ENCODE measurements around the gene MYPN. TPM values are rescaled to one million over a fixed set of nuclear protein-coding genes. Genes with fewer than 3 reads are reported as not detected.
"Not testable (repeated sequence)": the region's sequence is repeated elsewhere in the genome, so short reads cannot be mapped to it uniquely, and the experiment has no call there.

The MYPN gene, protein sequence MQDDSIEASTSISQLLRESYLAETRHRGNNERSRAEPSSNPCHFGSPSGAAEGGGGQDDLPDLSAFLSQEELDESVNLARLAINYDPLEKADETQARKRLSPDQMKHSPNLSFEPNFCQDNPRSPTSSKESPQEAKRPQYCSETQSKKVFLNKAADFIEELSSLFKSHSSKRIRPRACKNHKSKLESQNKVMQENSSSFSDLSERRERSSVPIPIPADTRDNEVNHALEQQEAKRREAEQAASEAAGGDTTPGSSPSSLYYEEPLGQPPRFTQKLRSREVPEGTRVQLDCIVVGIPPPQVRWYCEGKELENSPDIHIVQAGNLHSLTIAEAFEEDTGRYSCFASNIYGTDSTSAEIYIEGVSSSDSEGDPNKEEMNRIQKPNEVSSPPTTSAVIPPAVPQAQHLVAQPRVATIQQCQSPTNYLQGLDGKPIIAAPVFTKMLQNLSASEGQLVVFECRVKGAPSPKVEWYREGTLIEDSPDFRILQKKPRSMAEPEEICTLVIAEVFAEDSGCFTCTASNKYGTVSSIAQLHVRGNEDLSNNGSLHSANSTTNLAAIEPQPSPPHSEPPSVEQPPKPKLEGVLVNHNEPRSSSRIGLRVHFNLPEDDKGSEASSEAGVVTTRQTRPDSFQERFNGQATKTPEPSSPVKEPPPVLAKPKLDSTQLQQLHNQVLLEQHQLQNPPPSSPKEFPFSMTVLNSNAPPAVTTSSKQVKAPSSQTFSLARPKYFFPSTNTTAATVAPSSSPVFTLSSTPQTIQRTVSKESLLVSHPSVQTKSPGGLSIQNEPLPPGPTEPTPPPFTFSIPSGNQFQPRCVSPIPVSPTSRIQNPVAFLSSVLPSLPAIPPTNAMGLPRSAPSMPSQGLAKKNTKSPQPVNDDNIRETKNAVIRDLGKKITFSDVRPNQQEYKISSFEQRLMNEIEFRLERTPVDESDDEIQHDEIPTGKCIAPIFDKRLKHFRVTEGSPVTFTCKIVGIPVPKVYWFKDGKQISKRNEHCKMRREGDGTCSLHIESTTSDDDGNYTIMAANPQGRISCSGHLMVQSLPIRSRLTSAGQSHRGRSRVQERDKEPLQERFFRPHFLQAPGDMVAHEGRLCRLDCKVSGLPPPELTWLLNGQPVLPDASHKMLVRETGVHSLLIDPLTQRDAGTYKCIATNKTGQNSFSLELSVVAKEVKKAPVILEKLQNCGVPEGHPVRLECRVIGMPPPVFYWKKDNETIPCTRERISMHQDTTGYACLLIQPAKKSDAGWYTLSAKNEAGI (N-terminal part only)
- under 1 TPM; 0.06 to 0.10 (median 0.06) TPM for polyA plus RNA-seq (ENCODE audit: insufficient read length in 4 of 4)

DNA sequence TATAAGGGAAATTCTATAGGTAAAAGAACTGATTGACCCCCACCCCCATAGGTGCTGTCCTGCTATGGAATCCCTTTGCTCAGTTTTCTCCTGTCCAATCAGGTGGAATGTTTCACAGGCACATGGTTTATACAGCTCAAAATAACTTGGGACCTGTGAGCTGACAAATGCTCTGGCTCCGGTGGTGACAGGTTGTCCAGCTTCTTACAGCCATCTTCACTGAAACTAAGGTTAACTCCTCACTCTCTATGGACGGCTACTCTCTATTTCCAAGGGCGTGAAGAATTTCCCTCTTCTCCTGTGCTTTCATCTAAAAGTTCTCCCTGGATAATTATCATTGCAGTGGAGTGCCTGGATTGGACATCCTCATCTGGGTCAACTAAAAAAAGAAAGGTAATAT is at the start of gene MYPN:
MYPN (plus strand) TSS at position 158 of the 400 bp plus-strand sequence. CDS start 11,951 bp downstream, outside the sequence.
- DNase-seq (ENCODE audit: low read depth in 4 of 4, low spot score in 3 of 4): no peak

DNA sequence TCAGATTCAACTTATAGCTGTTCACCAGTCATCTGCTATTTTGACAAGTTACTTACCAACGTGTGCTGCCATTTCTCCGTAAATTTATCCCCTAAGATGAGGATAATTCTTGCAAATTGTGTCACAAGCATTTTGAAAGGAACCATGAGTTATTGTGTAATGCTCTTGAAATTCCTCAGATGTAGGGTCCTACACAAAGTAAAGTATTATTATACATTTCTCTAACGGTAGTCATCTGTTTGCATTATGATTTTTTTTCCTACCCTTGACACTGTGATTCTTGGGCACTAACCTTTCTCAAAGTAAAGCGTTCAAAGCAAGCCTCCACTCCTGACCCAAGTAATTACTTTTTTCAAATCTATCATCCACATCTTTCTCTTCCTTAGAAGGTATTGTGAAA is 42.3 kb upstream of the MYPN start:
- DNase-seq (ENCODE audit: low read depth in 4 of 4, low spot score in 3 of 4): no peak

DNA sequence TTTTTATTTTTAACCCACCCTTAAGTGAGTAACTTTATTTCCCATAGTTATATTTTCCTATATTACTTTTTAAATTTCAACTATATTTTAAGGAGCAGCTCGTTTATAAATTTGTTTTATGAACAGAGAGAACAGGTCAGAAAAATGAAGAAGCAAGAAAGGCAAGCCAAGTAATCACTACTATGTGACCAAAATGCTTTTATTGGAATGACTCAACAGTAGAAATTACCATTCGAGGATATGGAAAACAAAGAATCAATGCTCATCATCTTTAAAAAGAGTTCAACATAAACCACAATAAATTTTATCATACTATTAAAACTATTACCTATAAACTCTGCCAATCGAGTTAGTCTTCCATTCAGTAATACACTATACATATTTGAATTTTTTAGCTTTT is 41.8 kb upstream of the MYPN start:
- DNase-seq (ENCODE audit: low read depth in 4 of 4, low spot score in 3 of 4): no peak

DNA sequence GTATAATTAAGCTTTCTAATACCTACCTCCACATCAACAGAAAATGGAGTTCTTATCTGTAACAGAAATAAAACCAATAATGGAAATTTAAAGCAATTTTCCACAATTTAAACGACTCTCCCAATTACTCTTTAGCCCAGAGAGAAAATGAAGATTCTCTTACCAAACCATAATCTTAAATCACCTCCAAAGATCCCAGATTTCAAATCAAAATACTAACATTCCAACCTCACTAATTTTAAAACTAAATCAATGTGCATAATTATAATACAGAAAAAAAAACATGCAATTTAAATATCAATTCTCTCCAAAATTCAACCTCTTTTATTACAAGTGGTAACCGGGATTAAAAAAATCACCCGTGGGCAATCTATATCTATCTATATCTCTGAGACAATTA is 35.7 kb upstream of the MYPN start:
- no peak for DNase-seq (ENCODE audit: low read depth in 4 of 4, low spot score in 3 of 4)

DNA sequence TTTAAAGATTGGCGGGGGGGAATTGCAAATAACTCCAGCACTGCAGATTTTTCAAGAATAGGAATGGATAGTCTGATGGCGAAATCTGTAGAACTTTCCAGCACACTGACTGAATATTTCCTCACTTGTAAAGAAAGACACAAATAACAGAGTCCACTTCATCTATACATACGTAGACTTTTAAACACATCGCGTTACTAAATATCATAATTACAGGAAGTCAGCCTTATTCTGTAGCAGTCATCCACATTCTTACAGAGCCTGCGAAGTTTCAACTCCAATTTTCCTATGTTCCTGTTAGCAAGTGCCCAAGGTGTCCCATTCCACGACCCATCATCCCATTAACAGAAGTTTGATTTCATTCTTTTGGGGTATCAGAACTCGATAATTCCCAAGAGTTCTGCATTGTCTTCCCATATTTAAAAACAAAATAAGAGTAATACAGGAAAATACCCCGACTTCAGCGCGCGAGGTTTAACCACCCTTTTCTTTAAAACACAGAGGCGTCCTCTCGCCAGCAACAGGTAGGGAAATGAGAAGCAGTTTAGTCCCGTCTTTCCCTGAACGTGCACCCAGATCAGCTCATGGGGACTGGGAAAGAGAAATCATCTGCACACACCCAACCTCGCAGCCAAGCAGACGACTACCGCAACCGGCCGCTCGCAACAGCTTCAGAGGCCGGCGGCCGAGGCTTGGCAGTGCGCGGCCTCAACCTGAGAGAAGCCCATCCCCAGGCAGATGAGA is 35.1 kb upstream of the MYPN start:
- peak in 2 of 4 donors; percentile 2 to 23 for DNase-seq (ENCODE audit: low read depth in 4 of 4, low spot score in 3 of 4)

DNA sequence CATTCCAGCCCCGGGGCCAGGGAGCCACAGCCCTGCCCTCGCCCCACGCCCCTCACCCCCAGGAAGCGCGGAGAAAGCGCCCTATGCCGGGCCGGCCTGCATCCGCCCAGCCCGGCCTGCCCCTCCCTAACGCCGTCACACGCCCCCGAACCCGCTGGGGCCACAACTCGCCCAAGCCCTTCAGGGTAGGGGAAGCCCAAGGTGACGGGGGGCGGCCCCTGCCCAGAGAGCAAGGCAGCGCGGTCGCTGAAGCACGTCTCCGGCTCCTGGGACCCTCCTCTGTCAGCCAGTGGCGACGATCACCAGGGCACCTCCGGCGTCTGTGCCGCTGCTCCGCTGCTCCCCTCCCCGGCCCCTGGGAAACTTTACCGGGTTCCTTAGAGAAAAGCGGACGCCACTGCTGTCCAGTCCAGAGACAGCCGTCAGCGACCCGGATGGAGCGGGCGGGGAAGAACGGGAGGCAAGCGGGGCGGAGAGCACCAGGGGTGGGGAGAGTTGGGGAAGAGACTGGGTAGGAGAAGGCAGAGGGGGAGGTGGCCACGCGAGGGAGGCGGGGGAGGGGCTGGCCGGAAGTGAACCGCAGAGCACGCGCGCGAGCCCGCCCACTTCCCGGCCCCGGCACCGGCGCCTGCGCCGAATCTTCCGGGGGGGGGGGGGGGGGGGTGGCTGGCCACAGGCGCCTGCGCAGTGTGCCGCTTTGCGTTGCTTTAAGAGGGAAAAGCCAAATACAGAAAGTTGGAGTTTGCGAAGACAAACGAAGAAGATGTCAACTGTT is 34.3 kb upstream of the MYPN start, which contains the start of gene HERC4:
HERC4 (minus strand) TSS at position 509 of the 775 bp plus-strand sequence. CDS start 2,175 bp downstream, outside the sequence.
- peak; percentile 81 to 88 (median 83) for DNase-seq (ENCODE audit: low read depth in 4 of 4, low spot score in 3 of 4)

DNA sequence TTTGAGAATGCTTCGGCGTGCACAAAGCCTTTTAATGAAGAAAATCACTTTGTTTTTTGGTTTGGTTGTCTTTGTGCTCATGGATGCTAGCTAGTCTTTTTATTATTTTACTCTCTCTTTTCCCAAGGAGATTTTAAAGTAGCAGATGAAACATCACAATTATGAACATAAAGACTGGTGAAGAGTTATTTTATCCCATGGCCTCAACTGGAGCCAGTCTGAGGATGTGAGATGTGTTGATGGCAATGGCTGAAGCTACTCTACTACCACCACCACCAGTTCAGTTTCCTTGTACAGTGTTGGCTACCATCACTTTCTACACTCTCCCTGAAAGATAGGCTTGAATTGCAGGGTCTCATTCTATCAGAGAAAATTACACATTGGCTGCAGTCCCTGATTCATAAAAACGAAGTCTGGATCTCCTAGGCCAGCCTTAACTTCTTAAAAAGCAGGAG is 33.7 kb upstream of the MYPN start:
- no peak for DNase-seq (ENCODE audit: low read depth in 4 of 4, low spot score in 3 of 4)

DNA sequence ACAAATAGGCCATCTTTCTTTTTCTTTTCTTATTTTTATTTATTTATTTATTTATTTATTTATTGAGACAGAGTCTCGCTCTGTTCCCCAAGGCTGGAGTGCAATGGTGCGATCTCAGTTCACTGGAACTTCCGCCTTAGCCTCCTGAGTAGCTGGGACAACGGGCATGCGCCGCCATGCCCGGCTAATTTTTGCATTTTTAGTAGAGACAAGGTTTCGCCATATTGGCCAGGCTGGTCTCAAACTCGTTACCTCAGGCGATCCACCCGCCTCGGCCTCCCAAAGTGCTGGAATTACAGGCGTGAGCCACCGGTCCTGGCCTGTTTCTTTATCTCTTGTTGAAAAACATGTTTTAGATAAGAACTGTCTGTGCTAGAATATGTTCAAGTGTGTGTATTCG is 33.2 kb upstream of the MYPN start:
- not testable (repeated sequence) for DNase-seq (ENCODE audit: low read depth in 4 of 4, low spot score in 3 of 4)

DNA sequence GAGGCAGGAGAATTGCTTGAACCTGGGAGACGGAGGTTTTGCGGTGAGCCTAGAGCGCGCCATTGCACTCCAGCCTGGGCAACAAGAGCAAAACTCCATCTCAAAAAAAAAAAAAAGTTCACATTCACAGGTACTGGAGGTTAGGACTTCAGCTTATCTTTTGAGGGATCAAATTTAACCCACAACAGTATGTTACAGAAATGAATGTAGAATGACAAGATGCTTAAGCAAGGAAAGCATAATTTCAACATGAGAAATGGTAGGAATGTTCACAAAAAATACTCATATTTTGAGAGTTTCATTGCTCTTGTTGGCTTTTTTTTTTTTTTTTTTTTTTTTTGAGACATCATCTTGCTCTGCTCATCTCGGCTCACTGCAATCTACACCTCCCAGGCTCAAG is 32.3 kb upstream of the MYPN start:
- no peak for DNase-seq (ENCODE audit: low read depth in 4 of 4, low spot score in 3 of 4)

DNA sequence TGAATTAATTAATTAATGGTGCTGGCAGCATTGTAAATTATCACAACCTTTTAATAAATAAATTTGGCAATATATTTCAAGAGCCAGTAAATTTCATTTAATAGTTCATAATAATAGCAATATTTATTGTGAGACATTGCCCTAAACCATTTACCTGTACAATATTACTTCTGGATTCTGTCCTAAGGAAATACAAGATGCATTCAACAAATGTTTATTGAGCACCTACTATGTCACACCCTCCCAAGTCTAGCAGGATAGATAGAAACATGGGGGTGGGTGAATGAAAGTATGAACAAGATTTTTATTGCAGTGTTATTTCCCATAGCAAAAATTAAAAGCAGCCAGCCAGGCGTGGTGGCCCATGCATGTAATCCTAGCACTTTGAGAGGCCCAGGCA is 29.9 kb upstream of the MYPN start:
- DNase-seq (ENCODE audit: low read depth in 4 of 4, low spot score in 3 of 4): no peak

DNA sequence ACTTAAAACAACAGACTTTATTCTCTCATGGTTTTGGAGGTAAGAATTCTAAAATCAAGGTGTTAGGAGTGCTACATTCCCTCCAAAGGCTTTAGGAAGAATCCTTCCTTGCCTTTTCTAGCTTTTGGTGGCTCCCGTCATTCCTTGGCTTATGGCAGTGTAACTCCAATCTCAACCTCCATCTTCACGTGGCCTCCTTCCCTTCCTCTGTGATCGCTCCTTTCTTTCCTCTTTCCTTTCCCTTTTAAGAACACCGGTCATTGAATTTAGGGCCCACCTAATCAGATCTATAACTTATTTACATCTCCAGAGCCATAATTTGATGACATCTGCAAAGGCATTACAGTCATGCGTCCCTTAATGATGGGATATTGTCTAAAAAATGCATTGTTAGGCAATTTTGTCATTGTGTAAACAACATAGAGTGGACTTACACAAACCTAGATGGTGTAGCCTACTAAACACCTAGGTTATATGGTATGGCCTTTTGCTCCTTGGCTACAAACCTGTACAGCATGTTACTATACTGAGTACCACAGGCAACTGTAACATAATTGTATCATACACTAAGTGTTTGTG is 28.3 kb upstream of the MYPN start:
- DNase-seq (ENCODE audit: low read depth in 4 of 4, low spot score in 3 of 4): no peak

DNA sequence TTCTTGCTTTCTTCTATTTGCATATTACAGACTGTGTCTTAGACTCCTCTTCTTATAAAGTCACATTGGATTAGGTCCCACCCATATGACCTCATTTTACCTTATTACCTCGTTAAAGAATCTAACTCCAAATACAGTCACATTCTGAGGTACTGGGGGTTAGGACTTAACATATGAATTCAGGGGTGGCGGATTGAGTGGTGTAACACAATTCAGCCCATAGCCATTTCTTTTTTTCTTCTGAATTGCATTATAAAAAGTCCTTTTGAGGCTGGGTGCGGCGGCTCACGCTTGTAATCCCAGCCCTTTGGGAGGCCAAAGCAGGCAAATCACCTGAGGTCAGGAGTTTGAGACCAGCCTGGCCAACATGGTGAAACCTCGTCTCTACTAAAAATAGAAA is 27.4 kb upstream of the MYPN start:
- no peak for DNase-seq (ENCODE audit: low read depth in 4 of 4, low spot score in 3 of 4)

DNA sequence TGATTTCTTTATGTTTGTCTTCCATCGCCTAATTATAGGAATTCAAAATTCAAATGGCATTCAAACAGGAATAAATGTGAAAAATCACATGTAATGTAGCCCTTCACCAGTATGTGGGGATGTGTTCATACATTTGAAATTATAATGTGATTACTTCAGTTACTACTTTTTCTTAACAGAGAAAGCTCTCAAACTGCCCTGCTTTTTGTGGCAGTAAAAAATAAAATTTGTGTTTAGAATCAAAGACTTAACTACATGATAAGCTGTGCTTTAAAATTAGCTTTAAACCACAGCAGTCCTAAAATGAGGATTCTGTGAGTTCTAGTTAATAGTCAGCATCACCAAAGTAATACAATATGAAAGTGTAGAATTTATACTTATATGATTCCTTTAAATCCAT is 26.4 kb upstream of the MYPN start:
- no peak for DNase-seq (ENCODE audit: low read depth in 4 of 4, low spot score in 3 of 4)

DNA sequence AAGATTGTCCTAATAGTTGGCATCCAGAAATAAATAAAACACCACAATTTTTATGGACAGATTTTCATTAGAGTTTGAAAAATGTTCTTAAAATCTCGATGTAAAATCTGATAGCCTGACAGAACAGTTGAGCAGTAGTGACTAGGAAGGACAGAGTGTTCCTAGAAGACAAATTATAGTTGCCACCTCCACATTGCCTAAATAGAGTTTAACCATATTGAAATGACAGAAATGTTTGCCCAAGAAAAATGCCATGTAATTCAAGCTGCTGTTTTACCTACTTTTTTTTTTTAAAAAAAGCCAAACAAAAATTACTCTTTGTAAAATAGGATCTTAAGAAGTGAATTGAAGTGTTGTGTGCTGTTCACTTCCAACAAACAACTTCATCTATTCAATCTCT is 25.3 kb upstream of the MYPN start:
- no peak for DNase-seq (ENCODE audit: low read depth in 4 of 4, low spot score in 3 of 4)

DNA sequence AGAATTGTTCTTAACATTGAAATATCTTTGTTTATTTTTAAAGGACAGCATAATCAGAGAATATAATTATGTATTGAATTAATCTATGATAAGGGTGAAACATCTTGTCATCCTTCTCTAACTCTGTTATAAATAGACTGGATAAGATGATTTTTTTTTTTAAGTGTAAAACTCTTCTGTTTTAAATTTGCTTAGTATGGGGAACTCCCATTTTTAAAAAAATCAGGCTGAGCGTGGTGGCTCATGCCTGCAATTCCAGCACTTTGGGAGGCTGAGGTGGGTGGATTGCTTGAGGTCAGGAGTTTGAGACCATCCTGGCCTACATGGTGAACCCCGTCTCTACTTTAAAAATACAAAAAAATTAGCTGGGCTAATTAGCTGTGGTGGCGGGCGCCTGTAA is 24.8 kb upstream of the MYPN start:
- no peak for DNase-seq (ENCODE audit: low read depth in 4 of 4, low spot score in 3 of 4)

DNA sequence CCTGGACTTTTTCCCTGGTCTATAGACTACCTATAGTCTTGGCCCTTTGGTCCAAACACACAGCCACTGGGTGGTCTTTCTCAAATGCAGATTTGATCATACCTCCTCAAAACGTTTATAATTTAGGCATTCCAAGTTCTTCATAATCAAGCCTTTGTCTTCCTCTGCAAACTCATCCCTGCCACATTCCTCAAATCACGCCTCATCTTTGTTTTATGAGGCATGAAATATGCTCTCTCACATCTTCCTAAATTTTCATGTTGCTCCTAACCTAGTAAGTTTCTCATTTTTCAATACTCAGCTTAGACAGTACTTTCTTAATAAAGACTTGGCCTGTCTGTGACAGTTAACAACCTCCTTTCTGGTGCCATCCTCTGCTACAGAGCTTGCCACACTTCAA is 23.3 kb upstream of the MYPN start:
- no peak for DNase-seq (ENCODE audit: low read depth in 4 of 4, low spot score in 3 of 4)

DNA sequence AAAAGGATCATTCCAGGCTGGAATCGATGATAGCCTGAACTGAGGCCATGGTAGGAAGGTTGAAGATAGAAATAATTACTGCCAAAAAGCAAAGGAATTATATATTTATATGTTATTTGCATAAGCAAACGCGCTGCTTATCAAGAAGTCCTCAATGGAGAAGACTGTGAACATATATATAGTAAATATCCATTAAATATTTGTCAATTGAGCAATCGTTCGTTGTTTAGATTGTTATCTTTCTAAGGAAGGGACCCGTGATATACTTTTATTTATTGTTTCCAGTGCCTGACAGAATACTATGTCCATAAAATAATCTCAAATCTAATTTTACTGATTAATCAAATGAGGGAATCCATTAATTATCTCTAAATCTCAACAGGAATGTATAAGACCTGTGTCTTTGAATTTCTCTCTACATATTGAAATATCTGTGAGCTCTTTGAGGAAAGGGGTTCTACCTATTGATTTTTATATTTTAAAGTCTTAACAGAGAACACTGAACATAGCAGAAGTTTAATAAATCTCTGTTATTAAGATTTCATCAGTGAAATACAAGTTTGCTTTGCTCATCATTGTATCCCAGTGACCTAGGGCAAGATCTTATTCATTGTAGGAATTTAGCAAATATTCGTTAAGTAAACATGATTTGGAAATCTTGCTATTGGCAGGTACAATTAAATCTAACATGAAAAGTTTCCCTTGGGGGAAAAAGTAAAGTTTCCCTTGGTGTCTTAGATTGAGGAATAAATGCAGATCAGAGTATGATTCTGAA is 22.2 kb upstream of the MYPN start:
- DNase-seq (ENCODE audit: low read depth in 4 of 4, low spot score in 3 of 4): no peak
